NB4 (cell line): Measurements from ENCODE around the gene KLC1.

Experiments
- DNase-seq: peaks from one replicate; pipeline ENCODE4 v3.0.0; 2010; ENCODE audit warnings: low read depth
- H3K4me3 ChIP-seq: one replicate; pipeline ENCODE4 v1.5.1; 2011; ENCODE audit warnings: mild to moderate bottlenecking, low read depth, low read length, moderate library complexity
- CTCF ChIP-seq: IDR thresholded peaks from one replicate; pipeline ENCODE4 v1.5.1; 2012; ENCODE audit warnings: low read depth, low read length
- MAX ChIP-seq: IDR thresholded peaks from 2 replicates; pipeline ENCODE4 v1.6.1; 2011; ENCODE audit warnings: low read depth, low read length
- MYC ChIP-seq: IDR thresholded peaks from 2 replicates; pipeline ENCODE4 v1.6.1; 2011; ENCODE audit warnings: low read depth, low read length
- POLR2A ChIP-seq: IDR thresholded peaks from 2 replicates; pipeline ENCODE4 v1.6.1; 2011; ENCODE audit warnings: mild to moderate bottlenecking; ENCODE audit not compliant: insufficient read length; ENCODE audit errors: extremely low read depth

Gene KLC1

GRCh38 chr14:103743691-103744090, 114.7 kb downstream of the KLC1 start:
- DNase-seq: no peak
- H3K4me3 ChIP-seq: no peak overlapping the region
- no peak for TF ChIP-seq MAX
- no peak for TF ChIP-seq MYC
- no peak for TF ChIP-seq POLR2A
- TF ChIP-seq CTCF: no peak

GRCh38 chr14:103744621-103745395, 115.8 kb downstream of the KLC1 start:
- DNase-seq: no peak
- TF ChIP-seq POLR2A (no peak), CTCF (no peak), MYC (no peak), MAX (no peak)

GRCh38 chr14:103745424-103745823, 116.4 kb downstream of the KLC1 start:
- TF ChIP-seq MAX (no peak), POLR2A (no peak), CTCF (no peak), MYC (no peak)
- H3K4me3 ChIP-seq: no peak overlapping the region
- DNase-seq: no peak

More at GRCh38 chr14:103744621-103745395, 115.8 kb downstream of the KLC1 start:
- no peak overlapping the region for H3K4me3 ChIP-seq

- DNase-seq: no peak
- TF ChIP-seq CTCF (no peak), POLR2A (no peak)
These were observed 117.7 kb downstream of the KLC1 start for GRCh38 chr14:103746701-103747100.

GRCh38 chr14:103748534-103748857, 119.5 kb downstream of the KLC1 start:
- H3K4me3 ChIP-seq: no peak overlapping the region
- no peak for DNase-seq
- TF ChIP-seq MYC (no peak), CTCF (no peak), POLR2A (no peak), MAX (no peak)

More at GRCh38 chr14:103746701-103747100, 117.7 kb downstream of the KLC1 start:
- no peak overlapping the region for H3K4me3 ChIP-seq

GRCh38 chr14:103749452-103749851, 120.4 kb downstream of the KLC1 start:
- DNase-seq: no peak
- TF ChIP-seq CTCF: no peak
- TF ChIP-seq MYC: no peak
- no peak for TF ChIP-seq POLR2A
- TF ChIP-seq MAX: no peak
- no peak overlapping the region for H3K4me3 ChIP-seq
